B cell (primary cell): ENCODE data around the gene SLC22A31. TPM values are rescaled to one million over a fixed set of nuclear protein-coding genes. Genes with fewer than 3 reads are reported as not detected.

Experiments
- ATAC-seq: fragments of 200-7000 bp; cut with Tn5 transposase; one replicate; pipeline ENCODE4 v1.10.0; 2021; ENCODE audit warnings: low read depth, mild to moderate bottlenecking, moderate number of reproducible peaks, moderate library complexity
- CTCF ChIA-PET: fragments of 350-600 bp; sonication (Branson Sonifier 250); formaldehyde crosslinking; loops from one replicate; lab custom pipeline; 2021; ENCODE audit warnings: antibody characterized with exemption, inconsistent platforms; lab: Charles Lee
- POLR2A ChIA-PET: fragments of 350-600 bp; sonication (Branson Sonifier 250); formaldehyde crosslinking; loops from one replicate; lab custom pipeline; 2021; ENCODE audit warnings: antibody characterized with exemption; lab: Charles Lee
- DNase-seq: peaks from one replicate; pipeline ENCODE4 v3.0.0; 2013
- H2AFZ ChIP-seq: 2 replicates; pipeline ENCODE4 v1.6.1; 2012; ENCODE audit warnings: mild to moderate bottlenecking, low read depth, low read length; ENCODE audit not compliant: insufficient read depth, poor library complexity, severe bottlenecking
- H3K27ac ChIP-seq, 2 donors: 1 replicate in 1 of 2; 2 replicates in 1 of 2; pipeline ENCODE4 v1.5.1; 2012 to 2013; ENCODE audit warnings: low read length in 2 of 2, mild to moderate bottlenecking in 2 of 2, moderate library complexity in 1 of 2
- H3K27me3 ChIP-seq, 4 experiments: fragments of 200-600 bp in 1 of 4; sonication (generic) in 1 of 4; replicated peaks in 1 of 4; 1 replicate in 2 of 4; 2 replicates in 2 of 4; pipeline versions ENCODE4 v1.6.1 to v1.7.0; 2013 to 2016; ENCODE audit warnings: low read length in 3 of 4, mild to moderate bottlenecking in 2 of 4, mixed read lengths in 1 of 4, moderate library complexity in 1 of 4; ENCODE audit not compliant: insufficient read depth in 4 of 4, control insufficient read depth in 3 of 4; ENCODE audit errors: control extremely low read depth in 1 of 4
- H3K36me3 ChIP-seq, 2 experiments: replicated peaks in 1 of 2; 1 replicate in 1 of 2; 2 replicates in 1 of 2; pipeline versions ENCODE4 v1.6.1 to v1.7.1; 2013; ENCODE audit warnings: low read length in 1 of 2; ENCODE audit not compliant: insufficient read depth in 2 of 2, control insufficient read depth in 1 of 2; ENCODE audit errors: control extremely low read depth in 1 of 2, extremely low read depth in 1 of 2
- H3K4me1 ChIP-seq, 2 donors: fragments of 200-600 bp in 1 of 2; sonication (generic) in 1 of 2; 1 replicate in 1 of 2; 2 replicates in 1 of 2; pipeline versions ENCODE4 v1.5.1 to v1.6.1; 2013 to 2017; ENCODE audit warnings: low read length in 2 of 2; ENCODE audit not compliant: control insufficient read depth in 2 of 2, insufficient read depth in 2 of 2
- H3K4me2 ChIP-seq: replicated peaks from 2 replicates; pipeline ENCODE3; 2012; ENCODE audit warnings: mild to moderate bottlenecking, low read depth, low read length; ENCODE audit not compliant: poor library complexity, severe bottlenecking
- H3K4me3 ChIP-seq, 5 experiments: fragments of 200-600 bp in 1 of 5; sonication (generic) in 1 of 5; 1 replicate in 3 of 5; 2 replicates in 2 of 5; pipeline versions ENCODE4 v1.5.1 to v1.7.0; 2011 to 2016; ENCODE audit warnings: low read length in 4 of 5, mild to moderate bottlenecking in 4 of 5, low read depth in 2 of 5, control low read depth in 1 of 5, moderate library complexity in 1 of 5; ENCODE audit not compliant: insufficient read depth in 1 of 5; ENCODE audit errors: control extremely low read depth in 1 of 5, extremely low read depth in 1 of 5
- H3K79me2 ChIP-seq: fragments of 200-600 bp; sonication (generic); one replicate; pipeline ENCODE4 v1.6.0; 2016; ENCODE audit warnings: low read length; ENCODE audit not compliant: control insufficient read depth, insufficient read depth
- H3K9ac ChIP-seq: fragments of 200-600 bp; sonication (generic); 2 replicates; pipeline ENCODE4 v1.6.1; 2017; ENCODE audit warnings: mild to moderate bottlenecking, low read length, moderate library complexity
- H3K9me3 ChIP-seq, 3 donors: one replicate each; pipeline versions ENCODE4 v1.6.1 to v1.7.1; 2013; ENCODE audit warnings: low read length in 2 of 3; ENCODE audit not compliant: control insufficient read depth in 2 of 3, insufficient read depth in 1 of 3; ENCODE audit errors: control extremely low read depth in 1 of 3
- H4K20me1 ChIP-seq: 2 replicates; pipeline ENCODE4 v1.6.0; 2012; ENCODE audit warnings: mild to moderate bottlenecking, low read length; ENCODE audit not compliant: insufficient read depth, control insufficient read depth, poor library complexity, severe bottlenecking
- H3K27ac Mint-ChIP-seq: one replicate; pipeline ENCODE4 v1.8.0; 2021; ENCODE audit warnings: mixed read lengths
- H3K27me3 Mint-ChIP-seq: one replicate; pipeline ENCODE4 v1.8.0; 2021; ENCODE audit warnings: mixed read lengths
- H3K4me1 Mint-ChIP-seq: one replicate; pipeline ENCODE4 v1.8.0; 2021; ENCODE audit warnings: mixed read lengths
- H3K4me3 Mint-ChIP-seq: one replicate; pipeline ENCODE4 v1.8.0; 2021; ENCODE audit warnings: mixed read lengths
- H3K9me3 Mint-ChIP-seq: one replicate; pipeline ENCODE4 v1.8.0; 2022; ENCODE audit warnings: mixed read lengths; ENCODE audit not compliant: insufficient read depth
- EZH2 ChIP-seq: IDR thresholded peaks from 2 replicates; pipeline ENCODE4 v1.6.1; 2012; ENCODE audit warnings: borderline replicate concordance, low read depth, mild to moderate bottlenecking, moderate library complexity, low read length; ENCODE audit not compliant: insufficient read depth, poor library complexity, severe bottlenecking
- WGBS: methylation state at CpG from one replicate; pipeline ENCODE4 v1.1.5; 2013; ENCODE audit warnings: missing lambda C conversion rate; ENCODE audit not compliant: insufficient coverage; 5-methylcytosine and 5-hydroxymethylcytosine counted together
- intact Hi-C: fragments of 100-400 bp; cut with micrococcal nuclease; formaldehyde crosslinking; loops from one replicate; pipeline ENCODE4 v1.10.0; 2022
- polyA plus RNA-seq: library from polyadenylated mRNA; depleted of rRNA; stranded (reverse); fragments of >200 nt; gene quantifications from 2 replicates; pipeline ENCODE4 v1.2.3, GENCODE V29; 2012
- total RNA-seq, 2 donors: library from RNA; stranded (reverse); fragments of 120-200 nt in 1 of 2; gene quantifications; 1 replicate in 1 of 2; 2 replicates in 1 of 2; pipeline versions ENCODE4 v1.2.3 to v1.2.4, GENCODE V29; 2013 to 2022
- TF ChIP-seq, protein P1 (sequence below): fragments of 200-600 bp; IDR thresholded peaks from one replicate; pipeline ENCODE4 v1.8.0; 2022; ENCODE audit warnings: antibody characterized with exemption, mild to moderate bottlenecking

The SLC22A31 gene
- total and polyA plus RNA-seq, 2 donors (not counting 1 experiment from before 2014, with no cell fraction given) = 0.33 TPM; not detected in 1

DNA sequence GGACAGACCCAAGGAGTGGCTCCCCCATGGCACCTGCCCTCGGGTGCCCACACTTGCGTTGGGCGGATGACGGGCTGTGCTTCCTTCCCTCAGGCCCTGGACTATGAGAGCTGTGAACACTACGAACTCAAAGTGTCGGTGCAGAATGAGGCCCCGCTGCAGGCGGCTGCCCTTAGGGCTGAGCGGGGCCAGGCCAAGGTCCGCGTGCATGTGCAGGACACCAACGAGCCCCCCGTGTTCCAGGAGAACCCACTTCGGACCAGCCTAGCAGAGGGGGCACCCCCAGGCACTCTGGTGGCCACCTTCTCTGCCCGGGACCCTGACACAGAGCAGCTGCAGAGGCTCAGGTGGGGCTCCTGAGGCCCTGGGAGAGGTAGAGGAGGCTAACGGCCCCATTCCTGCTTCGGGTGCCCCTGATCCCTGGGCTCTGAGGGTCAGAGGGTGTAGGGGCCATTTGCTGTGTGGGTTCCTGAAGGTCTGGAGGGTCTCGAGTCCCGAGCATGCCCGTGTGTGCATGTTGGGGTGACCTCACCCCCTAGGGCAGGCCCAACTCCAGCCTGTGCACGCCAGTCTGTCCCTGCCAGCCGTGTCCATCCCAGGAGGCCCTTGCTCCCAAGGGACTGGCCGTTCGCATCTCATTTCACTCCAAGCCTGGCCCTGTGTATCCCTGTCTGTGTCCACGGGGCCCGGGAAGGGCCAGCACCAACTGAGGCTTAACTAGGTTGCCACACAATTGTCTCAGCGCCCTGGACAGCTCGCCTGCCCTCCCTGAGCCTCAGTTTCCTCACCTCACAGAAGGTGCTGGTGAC lies 10.0 kb downstream of the SLC22A31 start:
- Histone ChIP-seq H3K27ac (no peak overlapping the region), H3K4me2 (no peak overlapping the region), H3K27me3 (peaks cover 0 to 3% (median 0%) of the 10 kb centered on the region in 4 experiments), H3K4me3 (no peak overlapping the region), H3K9me3 (peaks cover 0 to 22% (median 0%) of the 10 kb centered on the region in 3 donors), H3K79me2 (no peaks in the 10 kb centered on the region), H4K20me1 (no peaks in the 10 kb centered on the region), H3K9ac (no peak overlapping the region), H2AFZ (no peak overlapping the region), H3K36me3 (no peaks in the 10 kb centered on the region), H3K4me1 (no peaks in the 10 kb centered on the region)
- DNase-seq (peak; percentile 21), ATAC-seq (no peak)
- CTCF ChIA-PET = no interaction called here
- WGBS = 71% methylated on average over 26 of the region's 28 CpGs
- Mint-ChIP-seq H3K27ac (no peak overlapping the region), H3K9me3 (no peaks in the 10 kb centered on the region), H3K4me1 (peaks cover 3% of the 10 kb centered on the region), H3K4me3 (no peak overlapping the region), H3K27me3 (no peaks in the 10 kb centered on the region)
- intact Hi-C loops = no loop called here
- POLR2A ChIA-PET = interaction anchor here (0.6 kb wide), 1 partner anchor 410 kb away, joined by 3 read pairs; no protein-coding TSS in a partner anchor
- TF ChIP-seq, protein P1, sequence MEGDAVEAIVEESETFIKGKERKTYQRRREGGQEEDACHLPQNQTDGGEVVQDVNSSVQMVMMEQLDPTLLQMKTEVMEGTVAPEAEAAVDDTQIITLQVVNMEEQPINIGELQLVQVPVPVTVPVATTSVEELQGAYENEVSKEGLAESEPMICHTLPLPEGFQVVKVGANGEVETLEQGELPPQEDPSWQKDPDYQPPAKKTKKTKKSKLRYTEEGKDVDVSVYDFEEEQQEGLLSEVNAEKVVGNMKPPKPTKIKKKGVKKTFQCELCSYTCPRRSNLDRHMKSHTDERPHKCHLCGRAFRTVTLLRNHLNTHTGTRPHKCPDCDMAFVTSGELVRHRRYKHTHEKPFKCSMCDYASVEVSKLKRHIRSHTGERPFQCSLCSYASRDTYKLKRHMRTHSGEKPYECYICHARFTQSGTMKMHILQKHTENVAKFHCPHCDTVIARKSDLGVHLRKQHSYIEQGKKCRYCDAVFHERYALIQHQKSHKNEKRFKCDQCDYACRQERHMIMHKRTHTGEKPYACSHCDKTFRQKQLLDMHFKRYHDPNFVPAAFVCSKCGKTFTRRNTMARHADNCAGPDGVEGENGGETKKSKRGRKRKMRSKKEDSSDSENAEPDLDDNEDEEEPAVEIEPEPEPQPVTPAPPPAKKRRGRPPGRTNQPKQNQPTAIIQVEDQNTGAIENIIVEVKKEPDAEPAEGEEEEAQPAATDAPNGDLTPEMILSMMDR = no peak
- no peak for TF ChIP-seq EZH2

DNA sequence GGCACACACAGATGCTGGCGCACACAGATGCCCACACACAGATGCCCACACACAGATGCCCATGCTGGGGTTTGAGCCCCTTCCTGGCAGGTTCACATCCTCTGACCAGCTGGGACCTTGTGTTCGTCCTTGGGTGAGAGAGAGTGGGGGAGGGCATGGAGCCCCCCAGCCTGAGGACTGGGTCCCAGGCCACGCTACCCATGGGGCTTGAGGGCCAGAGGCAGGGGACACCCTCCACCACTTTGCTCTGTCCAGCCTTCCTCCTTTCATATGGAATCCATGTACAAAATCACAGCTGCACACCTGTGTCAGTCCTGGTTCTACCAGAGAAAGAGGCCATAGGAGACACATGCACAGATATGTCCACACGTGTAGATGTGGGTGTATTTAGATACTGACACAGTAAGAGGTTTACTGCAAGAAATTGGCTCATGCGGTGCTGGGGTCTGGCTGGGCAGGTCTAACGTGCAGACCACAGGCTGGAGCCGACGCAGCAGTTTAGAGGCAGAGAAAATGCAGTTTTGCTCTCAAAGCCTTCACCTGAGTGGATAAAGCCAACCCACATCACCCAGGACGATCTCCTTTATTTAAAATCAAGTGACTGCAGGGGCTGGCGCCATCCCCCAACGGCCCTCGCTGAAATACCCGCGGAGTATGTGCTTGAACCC lies 10.8 kb downstream of the SLC22A31 start:
- no peak overlapping the region for H3K9ac ChIP-seq
- Mint-ChIP-seq H3K4me3 (no peak overlapping the region), H3K4me1 (peaks cover 3% of the 10 kb centered on the region), H3K9me3 (no peaks in the 10 kb centered on the region), H3K27ac (no peak overlapping the region), H3K27me3 (no peaks in the 10 kb centered on the region)
- peaks cover 0 to 22% (median 0%) of the 10 kb centered on the region in 3 donors for H3K9me3 ChIP-seq
- H3K36me3 ChIP-seq = no peaks in the 10 kb centered on the region
- POLR2A ChIA-PET = no interaction called here
- H3K79me2 ChIP-seq = no peaks in the 10 kb centered on the region
- no peak for TF ChIP-seq EZH2
- TF ChIP-seq, protein P1 = no peak
- CTCF ChIA-PET = no interaction called here
- no peak for DNase-seq
- peaks cover 0 to 3% (median 0%) of the 10 kb centered on the region in 4 experiments for H3K27me3 ChIP-seq
- intact Hi-C loops = no loop called here
- no peaks in the 10 kb centered on the region for H4K20me1 ChIP-seq
- 59% methylated on average over 9 of the region's 14 CpGs for WGBS
- no peaks in the 10 kb centered on the region for H3K4me1 ChIP-seq
- H2AFZ ChIP-seq = no peak overlapping the region
- H3K4me2 ChIP-seq = no peak overlapping the region
- ATAC-seq = no peak
- H3K4me3 ChIP-seq = no peak overlapping the region
- no peak overlapping the region for H3K27ac ChIP-seq
